Measurements from ENCODE around the gene ARID4B.

- no peak for TF ChIP-seq MAX (IDR thresholded peaks at IDR 0.05)
- no peak for TF ChIP-seq EZH2 (IDR thresholded peaks at IDR 0.05)
- TF ChIP-seq POLR2A (IDR thresholded peaks at IDR 0.05; ENCODE audit: borderline replicate concordance, extremely low read depth, insufficient read depth, insufficient read length): no peak
- TF ChIP-seq CTCF (IDR thresholded peaks at IDR 0.05 in 2 of 3, conservative IDR thresholded peaks at IDR 0.05 in 1 of 3; ENCODE audit: borderline replicate concordance in 1 of 3, insufficient read depth in 1 of 3, low read depth in 2 of 3, low read length in 2 of 3): no peak
- TF ChIP-seq YY1 (IDR thresholded peaks at IDR 0.05; ENCODE audit: extremely low read depth, insufficient replicate concordance, low read depth, low read length): no peak
- TF ChIP-seq CEBPB (IDR thresholded peaks at IDR 0.05; ENCODE audit: low read depth): no peak
- no peak for TF ChIP-seq POLR2AphosphoS5 (IDR thresholded peaks at IDR 0.05; ENCODE audit: low read depth, low read length)
- TF ChIP-seq EZH2phosphoT487 (IDR thresholded peaks at IDR 0.05; ENCODE audit: borderline replicate concordance): no peak
- no peak for TF ChIP-seq JUND (IDR thresholded peaks at IDR 0.05)
Observed at GRCh38 chr1:235319255-235319654, 8.7 kb downstream of the ARID4B start.
